ENCODE measurements around the gene DEDD. TPM values are rescaled to one million over a fixed set of nuclear protein-coding genes. Genes with fewer than 3 reads are reported as not detected.

The DEDD gene
- total RNA-seq, 2 experiments from 2014 or later, result 21.1 to 41.9 TPM

DNA sequence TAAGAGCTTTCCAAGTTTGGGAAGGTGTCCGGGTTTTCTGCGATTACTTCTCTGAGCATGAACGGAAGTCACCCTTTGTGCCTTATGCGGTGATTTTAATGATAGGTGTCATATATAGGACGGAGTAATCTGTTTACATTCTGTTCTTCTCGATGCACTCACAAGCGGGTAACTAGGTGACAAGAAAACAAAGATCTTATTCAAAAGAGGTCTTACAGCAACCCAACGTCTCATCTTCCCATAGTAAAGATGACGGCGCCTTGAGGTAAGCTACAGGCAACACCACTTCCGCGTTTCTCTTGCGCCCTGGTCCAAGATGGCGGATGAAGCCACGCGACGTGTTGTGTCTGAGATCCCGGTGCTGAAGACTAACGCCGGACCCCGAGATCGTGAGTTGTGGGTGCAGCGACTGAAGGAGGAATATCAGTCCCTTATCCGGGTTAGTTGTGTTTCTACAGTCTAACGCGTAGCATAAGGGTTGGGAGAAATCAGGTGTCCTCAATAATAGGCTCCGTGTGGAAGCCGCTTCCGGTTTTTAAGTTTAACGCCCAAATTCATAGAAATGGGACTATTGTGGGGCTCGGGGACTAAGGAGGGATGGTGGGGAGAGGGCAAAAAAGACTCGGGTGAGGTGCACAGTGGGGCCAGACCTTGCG, 21.3 kb upstream of the DEDD start, which contains the start of gene UFC1:
Gene UFC1 (plus strand): TSS at position 297 of the 656 bp plus-strand sequence. CDS start 20 bp downstream, at position 317.
- TF ChIP-seq, protein P1, sequence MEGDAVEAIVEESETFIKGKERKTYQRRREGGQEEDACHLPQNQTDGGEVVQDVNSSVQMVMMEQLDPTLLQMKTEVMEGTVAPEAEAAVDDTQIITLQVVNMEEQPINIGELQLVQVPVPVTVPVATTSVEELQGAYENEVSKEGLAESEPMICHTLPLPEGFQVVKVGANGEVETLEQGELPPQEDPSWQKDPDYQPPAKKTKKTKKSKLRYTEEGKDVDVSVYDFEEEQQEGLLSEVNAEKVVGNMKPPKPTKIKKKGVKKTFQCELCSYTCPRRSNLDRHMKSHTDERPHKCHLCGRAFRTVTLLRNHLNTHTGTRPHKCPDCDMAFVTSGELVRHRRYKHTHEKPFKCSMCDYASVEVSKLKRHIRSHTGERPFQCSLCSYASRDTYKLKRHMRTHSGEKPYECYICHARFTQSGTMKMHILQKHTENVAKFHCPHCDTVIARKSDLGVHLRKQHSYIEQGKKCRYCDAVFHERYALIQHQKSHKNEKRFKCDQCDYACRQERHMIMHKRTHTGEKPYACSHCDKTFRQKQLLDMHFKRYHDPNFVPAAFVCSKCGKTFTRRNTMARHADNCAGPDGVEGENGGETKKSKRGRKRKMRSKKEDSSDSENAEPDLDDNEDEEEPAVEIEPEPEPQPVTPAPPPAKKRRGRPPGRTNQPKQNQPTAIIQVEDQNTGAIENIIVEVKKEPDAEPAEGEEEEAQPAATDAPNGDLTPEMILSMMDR (conservative IDR thresholded peaks at IDR 0.05; ENCODE audit: low read length), result no peak
- no peak for TF ChIP-seq EZH2phosphoT487 (IDR thresholded peaks at IDR 0.05; ENCODE audit: borderline replicate concordance, low read depth, low read length)
- intact Hi-C loops (cut with micrococcal nuclease; ENCODE audit: unreplicated experiment), result loop anchor here (2.0 kb wide), 1 partner anchor 85 kb away; the partner anchor contains the start of gene ARHGAP30
- H3K27ac ChIP-seq (ENCODE audit: low read depth, low read length, poor library complexity, severe bottlenecking), result peak within 1 kb of the TSS; percentile 79
- peak within 1 kb of the TSS; percentile 92 for H2AFZ ChIP-seq (ENCODE audit: low read length)
- peaks cover 16% of the 10 kb centered on the region; the same call in 1 of the 2 replicates for H3K36me3 ChIP-seq (ENCODE audit: insufficient read depth, low read length)
- H4K20me1 ChIP-seq (ENCODE audit: insufficient read depth, low read length), result no peaks in the 10 kb centered on the region
- peak within 1 kb of the TSS; percentile 67 for H3K4me2 ChIP-seq (ENCODE audit: low read length)
- peaks cover 20% of the 10 kb centered on the region for H3K4me1 ChIP-seq (ENCODE audit: insufficient read depth, low read length, poor library complexity, severe bottlenecking)
- no peaks in the 10 kb centered on the region for H3K9me2 ChIP-seq (ENCODE audit: insufficient read depth, low read length)
- H3K9me3 ChIP-seq (ENCODE audit: low read length), result no peaks in the 10 kb centered on the region
- ChIA-PET CTCF (ENCODE audit: unreplicated experiment) (no interaction called here), POLR2A (interaction anchor here (0.6 to 2.8 kb wide), 10 partner anchors 8 to 348 kb away, joined by 3 to 18 read pairs (median 4); partner anchors contain the start of genes ARHGAP30 and PPOX)
- peaks cover 9% of the 10 kb centered on the region; the same call in 1 of the 2 replicates for H3K79me2 ChIP-seq (ENCODE audit: insufficient read depth, low read depth, low read length)
- H3K4me3 ChIP-seq (ENCODE audit: low read depth, low read length, poor library complexity, severe bottlenecking), result peak within 1 kb of the TSS; percentile 73
- TSS peak; percentile 99 for BruUV-seq (replicated peaks)
- peak; percentile 95 for DNase-seq (ENCODE audit: low spot score)

DNA sequence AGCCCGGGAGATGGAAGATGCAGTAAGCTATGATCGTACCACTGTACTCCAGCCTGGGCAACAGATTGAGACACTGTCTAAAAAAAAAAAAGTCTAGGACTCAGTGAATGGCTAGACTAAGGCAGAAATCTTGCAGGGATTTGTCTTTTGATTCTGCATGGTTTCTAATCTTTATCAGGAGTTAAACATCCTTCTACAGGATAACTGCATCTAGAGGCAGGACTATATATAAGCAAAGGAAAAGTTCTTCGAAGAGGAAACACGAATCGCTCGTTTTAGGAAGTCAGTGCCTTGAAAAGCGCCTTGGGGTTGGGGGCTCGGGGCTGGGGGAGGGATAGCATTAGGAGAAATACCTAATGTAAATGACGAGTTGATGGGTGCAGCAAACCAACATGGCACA, 20.7 kb upstream of the DEDD start:
- H3K9me2 ChIP-seq (ENCODE audit: insufficient read depth, low read length), result no peaks in the 10 kb centered on the region
- POLR2A ChIA-PET, result interaction anchor here (0.6 to 2.8 kb wide), 13 partner anchors 8 to 1200 kb away, joined by 3 to 18 read pairs (median 3); partner anchors contain the start of genes ARHGAP30 and PPOX
- H3K4me2 ChIP-seq (ENCODE audit: low read length), result peak overlapping the region; percentile 67
- no peaks in the 10 kb centered on the region for H3K9me3 ChIP-seq (ENCODE audit: low read length)
- DNase-seq (ENCODE audit: low spot score), result no peak
- H3K79me2 ChIP-seq (ENCODE audit: insufficient read depth, low read depth, low read length), result peaks cover 9% of the 10 kb centered on the region; the same call in 1 of the 2 replicates
- CTCF ChIA-PET (ENCODE audit: unreplicated experiment), result no interaction called here
- peaks cover 11% of the 10 kb centered on the region; the same call in 1 of the 2 replicates for H3K36me3 ChIP-seq (ENCODE audit: insufficient read depth, low read length)
- TF ChIP-seq, protein P1 (conservative IDR thresholded peaks at IDR 0.05; ENCODE audit: low read length), result no peak
- TF ChIP-seq EZH2phosphoT487 (IDR thresholded peaks at IDR 0.05; ENCODE audit: borderline replicate concordance, low read depth, low read length), result no peak
- H3K27ac ChIP-seq (ENCODE audit: low read depth, low read length, poor library complexity, severe bottlenecking), result peak overlapping the region; percentile 79
- no peaks in the 10 kb centered on the region for H4K20me1 ChIP-seq (ENCODE audit: insufficient read depth, low read length)
- no TSS peak for BruUV-seq (replicated peaks)
- H2AFZ ChIP-seq (ENCODE audit: low read length), result peak overlapping the region; percentile 92; the same call in 1 of the 2 replicates
- intact Hi-C loops (cut with micrococcal nuclease; ENCODE audit: unreplicated experiment), result no loop called here
- H3K4me3 ChIP-seq (ENCODE audit: low read depth, low read length, poor library complexity, severe bottlenecking), result peak overlapping the region; percentile 73
- peaks cover 14% of the 10 kb centered on the region for H3K4me1 ChIP-seq (ENCODE audit: insufficient read depth, low read length, poor library complexity, severe bottlenecking)

DNA sequence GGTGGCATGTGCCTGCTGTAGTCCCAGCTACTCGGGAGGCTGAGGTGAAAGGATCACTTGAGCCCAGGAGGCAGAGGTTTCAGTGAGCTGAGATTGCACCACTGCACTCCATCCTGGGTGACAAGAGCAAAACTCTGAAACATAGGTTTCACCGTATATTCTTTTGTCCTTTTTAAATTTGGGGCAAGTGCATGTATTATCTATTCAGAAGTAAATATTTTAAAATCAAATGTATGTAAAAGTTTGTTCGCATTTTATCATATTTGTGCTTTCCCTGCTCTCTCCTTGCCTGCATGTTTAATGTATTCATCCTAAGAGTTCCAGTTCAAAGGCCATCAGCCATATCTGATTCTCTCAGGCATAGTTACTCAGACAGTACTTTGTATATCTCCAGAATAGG, 13.4 kb upstream of the DEDD start:
- intact Hi-C loops (cut with micrococcal nuclease; ENCODE audit: unreplicated experiment), result no loop called here
- CTCF ChIA-PET (ENCODE audit: unreplicated experiment), result no interaction called here
- no peak overlapping the region for H3K4me3 ChIP-seq (ENCODE audit: low read depth, low read length, poor library complexity, severe bottlenecking)
- no peaks in the 10 kb centered on the region for H3K9me2 ChIP-seq (ENCODE audit: insufficient read depth, low read length)
- H3K36me3 ChIP-seq (ENCODE audit: insufficient read depth, low read length), result no peaks in the 10 kb centered on the region
- no peaks in the 10 kb centered on the region for H3K79me2 ChIP-seq (ENCODE audit: insufficient read depth, low read depth, low read length)
- TF ChIP-seq EZH2phosphoT487 (IDR thresholded peaks at IDR 0.05; ENCODE audit: borderline replicate concordance, low read depth, low read length), result no peak
- TF ChIP-seq, protein P1 (conservative IDR thresholded peaks at IDR 0.05; ENCODE audit: low read length), result no peak
- no peak for DNase-seq (ENCODE audit: low spot score)
- no peak overlapping the region for H2AFZ ChIP-seq (ENCODE audit: low read length)
- POLR2A ChIA-PET, result interaction anchor here (0.6 to 1.2 kb wide), 5 partner anchors 8 to 149 kb away, joined by 3 to 4 read pairs (median 3); partner anchors contain the start of genes UFC1 and USF1
- no peak overlapping the region for H3K4me2 ChIP-seq (ENCODE audit: low read length)
- no peaks in the 10 kb centered on the region for H3K9me3 ChIP-seq (ENCODE audit: low read length)
- H3K27ac ChIP-seq (ENCODE audit: low read depth, low read length, poor library complexity, severe bottlenecking), result no peak overlapping the region
- H4K20me1 ChIP-seq (ENCODE audit: insufficient read depth, low read length), result no peaks in the 10 kb centered on the region
- BruUV-seq (replicated peaks), result no TSS peak
- H3K4me1 ChIP-seq (ENCODE audit: insufficient read depth, low read length, poor library complexity, severe bottlenecking), result no peaks in the 10 kb centered on the region
